WTC11 (cell line): ENCODE results near the gene AMDHD2. TPM values are rescaled to one million over a fixed set of nuclear protein-coding genes. Genes with fewer than 3 reads are reported as not detected.

Experiments
- ATAC-seq: fragments of 200-7000 bp; cut with Tn5 transposase; 2 replicates; pipeline ENCODE4 v1.10.0; 2021; ENCODE audit warnings: mild to moderate bottlenecking, moderate library complexity
- CTCF ChIA-PET: fragments of 300-600 bp; sonication (Branson Sonifier 250); formaldehyde crosslinking; loops from one replicate; lab custom pipeline; 2021; ENCODE audit warnings: antibody characterized with exemption; lab: Charles Lee
- POLR2A ChIA-PET: fragments of 350-600 bp; sonication (Branson Sonifier 250); formaldehyde crosslinking; loops from one replicate; lab custom pipeline; 2021; ENCODE audit warnings: antibody characterized with exemption; lab: Charles Lee
- DNase-seq: peaks from one replicate; pipeline ENCODE4 v3.0.0; 2021; ENCODE audit warnings: low spot score
- H3K27ac Mint-ChIP-seq: 2 replicates; pipeline ENCODE4 v1.8.0; 2021; ENCODE audit warnings: mixed read lengths
- H3K27me3 Mint-ChIP-seq: 2 replicates; pipeline ENCODE4 v1.8.0; 2021; ENCODE audit warnings: low read depth, mild to moderate bottlenecking, moderate library complexity, mixed read lengths
- H3K36me3 Mint-ChIP-seq: 2 replicates; pipeline ENCODE4 v1.8.0; 2021; ENCODE audit warnings: mixed read lengths
- H3K4me1 Mint-ChIP-seq: 2 replicates; pipeline ENCODE4 v1.8.0; 2022; ENCODE audit warnings: mixed read lengths
- H3K4me3 Mint-ChIP-seq: 2 replicates; pipeline ENCODE4 v1.8.0; 2021; ENCODE audit warnings: mild to moderate bottlenecking, moderate library complexity, mixed read lengths
- H3K9me3 Mint-ChIP-seq: 2 replicates; pipeline ENCODE4 v1.8.0; 2021; ENCODE audit warnings: mixed read lengths
- E2F5 ChIP-seq: sonication (generic); formaldehyde crosslinking; IDR thresholded peaks from 2 replicates; pipeline ENCODE4 v1.8.1; 2022; ENCODE audit warnings: mild to moderate bottlenecking, moderate library complexity, missing genetic modification reagents
- ETV6 ChIP-seq: sonication (generic); formaldehyde crosslinking; IDR thresholded peaks from 2 replicates; pipeline ENCODE4 v1.8.1; 2022; ENCODE audit warnings: mild to moderate bottlenecking, missing genetic modification reagents
- FOXP4 ChIP-seq: sonication (generic); formaldehyde crosslinking; IDR thresholded peaks from 2 replicates; pipeline ENCODE4 v1.8.0; 2022; ENCODE audit warnings: mild to moderate bottlenecking, missing genetic modification reagents
- JAZF1 ChIP-seq: fragments of 250-450 bp; sonication (Bioruptor Pico); IDR thresholded peaks from 2 replicates; pipeline ENCODE4 v1.9.0; 2021; ENCODE audit warnings: moderate library complexity, mild to moderate bottlenecking, inconsistent platforms
- NR2C2 ChIP-seq: sonication (generic); formaldehyde crosslinking; IDR thresholded peaks from 2 replicates; pipeline ENCODE4 v1.8.0; 2022; ENCODE audit warnings: mild to moderate bottlenecking, missing genetic modification reagents
- NR3C1 ChIP-seq: sonication (generic); formaldehyde crosslinking; conservative IDR thresholded peaks from 2 replicates; pipeline ENCODE4 v1.8.1; 2023; ENCODE audit warnings: low read depth, mild to moderate bottlenecking, missing genetic modification reagents
- OVOL2 ChIP-seq: fragments of 250-450 bp; sonication (Bioruptor Pico); IDR thresholded peaks from 2 replicates; pipeline ENCODE4 v1.9.0; 2021; ENCODE audit warnings: mild to moderate bottlenecking, borderline replicate concordance
- PRRX2 ChIP-seq: fragments of 250-450 bp; sonication (Bioruptor Pico); IDR thresholded peaks from 2 replicates; pipeline ENCODE4 v1.8.0; 2021; ENCODE audit warnings: mild to moderate bottlenecking
- TCF7 ChIP-seq: sonication (generic); formaldehyde crosslinking; IDR thresholded peaks from 2 replicates; pipeline ENCODE4 v1.8.0; 2022; ENCODE audit warnings: mild to moderate bottlenecking, low read depth, missing genetic modification reagents, moderate library complexity
- USF1 ChIP-seq: sonication (generic); formaldehyde crosslinking; IDR thresholded peaks from 2 replicates; pipeline ENCODE4 v1.8.0; 2022; ENCODE audit warnings: mild to moderate bottlenecking, missing genetic modification reagents
- ZNF232 ChIP-seq: sonication (generic); formaldehyde crosslinking; IDR thresholded peaks from 2 replicates; pipeline ENCODE4 v1.8.0; 2022; ENCODE audit warnings: mild to moderate bottlenecking, missing genetic modification reagents
- total RNA-seq: library from RNA; stranded (reverse); gene quantifications from 3 replicates; pipeline ENCODE4 v1.2.3, GENCODE V29; 2021
- TF ChIP-seq, protein P1 (sequence below): fragments of 250-450 bp; sonication (Bioruptor Pico); IDR thresholded peaks from 2 replicates; pipeline ENCODE4 v1.9.0; 2021; ENCODE audit warnings: moderate library complexity, mild to moderate bottlenecking, inconsistent platforms, borderline replicate concordance
- TF ChIP-seq, protein P2 (sequence below): sonication (generic); formaldehyde crosslinking; IDR thresholded peaks from 2 replicates; pipeline ENCODE4 v1.8.1; 2023; ENCODE audit warnings: mild to moderate bottlenecking, missing genetic modification reagents
- TF ChIP-seq, protein P3 (sequence below): sonication (generic); formaldehyde crosslinking; IDR thresholded peaks from 2 replicates; pipeline ENCODE4 v1.8.0; 2022; ENCODE audit warnings: missing genetic modification reagents
- TF ChIP-seq, protein P4 (sequence below): sonication (generic); formaldehyde crosslinking; IDR thresholded peaks from 2 replicates; pipeline ENCODE4 v1.8.0; 2023; ENCODE audit warnings: missing genetic modification reagents, mild to moderate bottlenecking, borderline replicate concordance
- TF ChIP-seq, protein P5 (sequence below): sonication (generic); formaldehyde crosslinking; IDR thresholded peaks from 2 replicates; pipeline ENCODE4 v1.8.1; 2023; ENCODE audit warnings: mild to moderate bottlenecking, missing genetic modification reagents, moderate library complexity

The AMDHD2 gene
- total RNA-seq, 1 experiment from 2014 or later: 70.9 TPM

GRCh38 chr16:2482708-2483534 is 37.2 kb upstream of the AMDHD2 start:
- H3K9me3 Mint-ChIP-seq: no peaks in the 10 kb centered on the region
- 0 out of 2 replicates have a peak, but pooled peaks cover 4% of the 10 kb centered on the region for H3K4me1 Mint-ChIP-seq
- peak overlapping the region; percentile 25; the same call in 1 of the 2 replicates for H3K27ac Mint-ChIP-seq
- no peak for ATAC-seq
- DNase-seq: no peak
- CTCF ChIA-PET: interaction anchor here (1.2 to 2.4 kb wide), 2 partner anchors 10 to 18 kb away, joined by 3 to 19 read pairs; no protein-coding TSS in a partner anchor
- no peak for TF ChIP-seq FOXP4 (CRISPR knock-in tag)
- no peak for TF ChIP-seq JAZF1 (CRISPR knock-in tag)
- no peak for TF ChIP-seq E2F5
- TF ChIP-seq PRRX2 (CRISPR knock-in tag): no peak
- TF ChIP-seq, protein P1, sequence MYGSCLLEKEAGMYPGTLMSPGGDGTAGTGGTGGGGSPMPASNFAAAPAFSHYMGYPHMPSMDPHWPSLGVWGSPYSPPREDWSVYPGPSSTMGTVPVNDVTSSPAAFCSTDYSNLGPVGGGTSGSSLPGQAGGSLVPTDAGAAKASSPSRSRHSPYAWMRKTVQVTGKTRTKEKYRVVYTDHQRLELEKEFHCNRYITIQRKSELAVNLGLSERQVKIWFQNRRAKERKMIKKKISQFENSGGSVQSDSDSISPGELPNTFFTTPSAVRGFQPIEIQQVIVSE: no peak
- TF ChIP-seq, protein P2, sequence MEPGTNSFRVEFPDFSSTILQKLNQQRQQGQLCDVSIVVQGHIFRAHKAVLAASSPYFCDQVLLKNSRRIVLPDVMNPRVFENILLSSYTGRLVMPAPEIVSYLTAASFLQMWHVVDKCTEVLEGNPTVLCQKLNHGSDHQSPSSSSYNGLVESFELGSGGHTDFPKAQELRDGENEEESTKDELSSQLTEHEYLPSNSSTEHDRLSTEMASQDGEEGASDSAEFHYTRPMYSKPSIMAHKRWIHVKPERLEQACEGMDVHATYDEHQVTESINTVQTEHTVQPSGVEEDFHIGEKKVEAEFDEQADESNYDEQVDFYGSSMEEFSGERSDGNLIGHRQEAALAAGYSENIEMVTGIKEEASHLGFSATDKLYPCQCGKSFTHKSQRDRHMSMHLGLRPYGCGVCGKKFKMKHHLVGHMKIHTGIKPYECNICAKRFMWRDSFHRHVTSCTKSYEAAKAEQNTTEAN (CRISPR knock-in tag): no peak
- TF ChIP-seq ZNF232 (CRISPR knock-in tag): no peak
- TF ChIP-seq NR2C2: no peak
- TF ChIP-seq, all 79 proteins: peak for 0
- H3K4me3 Mint-ChIP-seq: no peak overlapping the region
- no peaks in the 10 kb centered on the region; the same call in 1 of the 2 replicates for H3K27me3 Mint-ChIP-seq
- H3K36me3 Mint-ChIP-seq: no peaks in the 10 kb centered on the region
- POLR2A ChIA-PET: interaction anchor here (1.2 kb wide), 1 partner anchor 13 kb away, joined by 3 read pairs; no protein-coding TSS in a partner anchor

DNA sequence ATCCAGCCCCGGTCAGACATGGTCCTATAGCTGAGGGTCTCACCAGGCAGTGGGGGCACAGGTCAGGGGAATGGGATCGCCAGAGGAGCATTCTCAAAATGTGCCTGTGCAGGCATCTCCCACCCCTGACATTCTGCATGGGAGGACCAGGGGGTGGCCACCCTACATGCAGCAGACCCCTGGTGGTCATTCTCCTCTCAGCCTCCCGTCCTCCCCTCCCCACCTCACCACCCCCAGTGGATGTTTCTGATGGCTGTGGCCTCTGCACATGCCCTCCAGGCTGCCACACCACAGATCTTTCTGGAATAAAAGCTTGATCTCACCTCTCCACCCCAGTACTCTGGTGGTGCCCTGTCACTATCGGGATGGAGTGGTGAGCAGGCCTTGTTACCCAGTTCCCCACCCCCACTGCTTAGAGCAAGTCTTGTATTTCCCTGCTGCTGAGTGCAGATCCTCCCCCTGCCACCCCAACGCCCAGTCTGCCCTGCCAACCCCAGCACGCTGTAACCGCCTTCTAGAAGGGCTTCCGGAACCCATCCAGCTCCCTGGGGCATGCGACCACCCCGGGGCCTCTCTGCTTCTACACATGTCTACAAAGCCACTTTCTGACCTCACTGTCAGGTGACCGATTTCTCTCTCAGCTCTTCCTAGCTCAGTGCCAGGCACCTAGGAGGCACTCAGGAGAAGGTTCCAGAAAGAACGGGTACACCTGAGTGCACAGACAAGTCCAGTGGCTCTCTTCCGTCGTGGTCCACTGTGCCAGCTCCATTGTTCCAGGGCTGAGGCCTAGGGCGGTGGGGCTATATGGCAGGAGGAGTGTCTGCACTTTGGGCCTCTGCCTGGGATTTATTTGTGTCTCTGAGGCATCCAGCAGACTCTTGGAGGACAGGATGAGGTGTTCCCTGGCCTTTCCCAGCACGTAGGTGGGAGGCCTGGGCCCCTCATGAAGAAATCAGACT is 36.0 kb upstream of the AMDHD2 start:
- H3K4me1 Mint-ChIP-seq: 0 out of 2 replicates have a peak, but pooled peaks cover 4% of the 10 kb centered on the region
- H3K27me3 Mint-ChIP-seq: no peaks in the 10 kb centered on the region; the same call in 1 of the 2 replicates
- DNase-seq (no peak), ATAC-seq (no peak)
- ChIA-PET CTCF (interaction anchor here (2.4 kb wide), 1 partner anchor 17 kb away, joined by 19 read pairs; no protein-coding TSS in a partner anchor), POLR2A (interaction anchor here (1.2 kb wide), 1 partner anchor 15 kb away, joined by 3 read pairs; no protein-coding TSS in a partner anchor)
- no peak overlapping the region for H3K4me3 Mint-ChIP-seq
- H3K27ac Mint-ChIP-seq: peak overlapping the region; percentile 57
- no peaks in the 10 kb centered on the region for H3K9me3 Mint-ChIP-seq
- no peaks in the 10 kb centered on the region for H3K36me3 Mint-ChIP-seq
- TF ChIP-seq, protein P3, sequence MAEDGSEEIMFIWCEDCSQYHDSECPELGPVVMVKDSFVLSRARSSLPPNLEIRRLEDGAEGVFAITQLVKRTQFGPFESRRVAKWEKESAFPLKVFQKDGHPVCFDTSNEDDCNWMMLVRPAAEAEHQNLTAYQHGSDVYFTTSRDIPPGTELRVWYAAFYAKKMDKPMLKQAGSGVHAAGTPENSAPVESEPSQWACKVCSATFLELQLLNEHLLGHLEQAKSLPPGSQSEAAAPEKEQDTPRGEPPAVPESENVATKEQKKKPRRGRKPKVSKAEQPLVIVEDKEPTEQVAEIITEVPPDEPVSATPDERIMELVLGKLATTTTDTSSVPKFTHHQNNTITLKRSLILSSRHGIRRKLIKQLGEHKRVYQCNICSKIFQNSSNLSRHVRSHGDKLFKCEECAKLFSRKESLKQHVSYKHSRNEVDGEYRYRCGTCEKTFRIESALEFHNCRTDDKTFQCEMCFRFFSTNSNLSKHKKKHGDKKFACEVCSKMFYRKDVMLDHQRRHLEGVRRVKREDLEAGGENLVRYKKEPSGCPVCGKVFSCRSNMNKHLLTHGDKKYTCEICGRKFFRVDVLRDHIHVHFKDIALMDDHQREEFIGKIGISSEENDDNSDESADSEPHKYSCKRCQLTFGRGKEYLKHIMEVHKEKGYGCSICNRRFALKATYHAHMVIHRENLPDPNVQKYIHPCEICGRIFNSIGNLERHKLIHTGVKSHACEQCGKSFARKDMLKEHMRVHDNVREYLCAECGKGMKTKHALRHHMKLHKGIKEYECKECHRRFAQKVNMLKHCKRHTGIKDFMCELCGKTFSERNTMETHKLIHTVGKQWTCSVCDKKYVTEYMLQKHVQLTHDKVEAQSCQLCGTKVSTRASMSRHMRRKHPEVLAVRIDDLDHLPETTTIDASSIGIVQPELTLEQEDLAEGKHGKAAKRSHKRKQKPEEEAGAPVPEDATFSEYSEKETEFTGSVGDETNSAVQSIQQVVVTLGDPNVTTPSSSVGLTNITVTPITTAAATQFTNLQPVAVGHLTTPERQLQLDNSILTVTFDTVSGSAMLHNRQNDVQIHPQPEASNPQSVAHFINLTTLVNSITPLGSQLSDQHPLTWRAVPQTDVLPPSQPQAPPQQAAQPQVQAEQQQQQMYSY (CRISPR knock-in tag): no peak
- TF ChIP-seq ETV6 (no peak), TCF7 (no peak), OVOL2 (CRISPR knock-in tag) (no peak), USF1 (CRISPR knock-in tag) (no peak), NR3C1 (CRISPR knock-in tag) (no peak)
- TF ChIP-seq, protein P4, sequence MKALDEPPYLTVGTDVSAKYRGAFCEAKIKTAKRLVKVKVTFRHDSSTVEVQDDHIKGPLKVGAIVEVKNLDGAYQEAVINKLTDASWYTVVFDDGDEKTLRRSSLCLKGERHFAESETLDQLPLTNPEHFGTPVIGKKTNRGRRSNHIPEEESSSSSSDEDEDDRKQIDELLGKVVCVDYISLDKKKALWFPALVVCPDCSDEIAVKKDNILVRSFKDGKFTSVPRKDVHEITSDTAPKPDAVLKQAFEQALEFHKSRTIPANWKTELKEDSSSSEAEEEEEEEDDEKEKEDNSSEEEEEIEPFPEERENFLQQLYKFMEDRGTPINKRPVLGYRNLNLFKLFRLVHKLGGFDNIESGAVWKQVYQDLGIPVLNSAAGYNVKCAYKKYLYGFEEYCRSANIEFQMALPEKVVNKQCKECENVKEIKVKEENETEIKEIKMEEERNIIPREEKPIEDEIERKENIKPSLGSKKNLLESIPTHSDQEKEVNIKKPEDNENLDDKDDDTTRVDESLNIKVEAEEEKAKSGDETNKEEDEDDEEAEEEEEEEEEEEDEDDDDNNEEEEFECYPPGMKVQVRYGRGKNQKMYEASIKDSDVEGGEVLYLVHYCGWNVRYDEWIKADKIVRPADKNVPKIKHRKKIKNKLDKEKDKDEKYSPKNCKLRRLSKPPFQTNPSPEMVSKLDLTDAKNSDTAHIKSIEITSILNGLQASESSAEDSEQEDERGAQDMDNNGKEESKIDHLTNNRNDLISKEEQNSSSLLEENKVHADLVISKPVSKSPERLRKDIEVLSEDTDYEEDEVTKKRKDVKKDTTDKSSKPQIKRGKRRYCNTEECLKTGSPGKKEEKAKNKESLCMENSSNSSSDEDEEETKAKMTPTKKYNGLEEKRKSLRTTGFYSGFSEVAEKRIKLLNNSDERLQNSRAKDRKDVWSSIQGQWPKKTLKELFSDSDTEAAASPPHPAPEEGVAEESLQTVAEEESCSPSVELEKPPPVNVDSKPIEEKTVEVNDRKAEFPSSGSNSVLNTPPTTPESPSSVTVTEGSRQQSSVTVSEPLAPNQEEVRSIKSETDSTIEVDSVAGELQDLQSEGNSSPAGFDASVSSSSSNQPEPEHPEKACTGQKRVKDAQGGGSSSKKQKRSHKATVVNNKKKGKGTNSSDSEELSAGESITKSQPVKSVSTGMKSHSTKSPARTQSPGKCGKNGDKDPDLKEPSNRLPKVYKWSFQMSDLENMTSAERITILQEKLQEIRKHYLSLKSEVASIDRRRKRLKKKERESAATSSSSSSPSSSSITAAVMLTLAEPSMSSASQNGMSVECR (CRISPR knock-in tag): no peak
- TF ChIP-seq, protein P5, sequence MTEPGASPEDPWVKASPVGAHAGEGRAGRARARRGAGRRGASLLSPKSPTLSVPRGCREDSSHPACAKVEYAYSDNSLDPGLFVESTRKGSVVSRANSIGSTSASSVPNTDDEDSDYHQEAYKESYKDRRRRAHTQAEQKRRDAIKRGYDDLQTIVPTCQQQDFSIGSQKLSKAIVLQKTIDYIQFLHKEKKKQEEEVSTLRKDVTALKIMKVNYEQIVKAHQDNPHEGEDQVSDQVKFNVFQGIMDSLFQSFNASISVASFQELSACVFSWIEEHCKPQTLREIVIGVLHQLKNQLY: no peak
